GM18511 (cell line): ENCODE measurements around the gene MLLT11.

ENCODE experiments used
- ATAC-seq: cut with Tn5 transposase; IDR thresholded peaks from one replicate; pipeline ENCODE4 v1.9.1; 2021; ENCODE audit warnings: mild to moderate bottlenecking, moderate library complexity; ENCODE audit not compliant: unreplicated experiment

Gene MLLT11, protein sequence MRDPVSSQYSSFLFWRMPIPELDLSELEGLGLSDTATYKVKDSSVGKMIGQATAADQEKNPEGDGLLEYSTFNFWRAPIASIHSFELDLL

DNA sequence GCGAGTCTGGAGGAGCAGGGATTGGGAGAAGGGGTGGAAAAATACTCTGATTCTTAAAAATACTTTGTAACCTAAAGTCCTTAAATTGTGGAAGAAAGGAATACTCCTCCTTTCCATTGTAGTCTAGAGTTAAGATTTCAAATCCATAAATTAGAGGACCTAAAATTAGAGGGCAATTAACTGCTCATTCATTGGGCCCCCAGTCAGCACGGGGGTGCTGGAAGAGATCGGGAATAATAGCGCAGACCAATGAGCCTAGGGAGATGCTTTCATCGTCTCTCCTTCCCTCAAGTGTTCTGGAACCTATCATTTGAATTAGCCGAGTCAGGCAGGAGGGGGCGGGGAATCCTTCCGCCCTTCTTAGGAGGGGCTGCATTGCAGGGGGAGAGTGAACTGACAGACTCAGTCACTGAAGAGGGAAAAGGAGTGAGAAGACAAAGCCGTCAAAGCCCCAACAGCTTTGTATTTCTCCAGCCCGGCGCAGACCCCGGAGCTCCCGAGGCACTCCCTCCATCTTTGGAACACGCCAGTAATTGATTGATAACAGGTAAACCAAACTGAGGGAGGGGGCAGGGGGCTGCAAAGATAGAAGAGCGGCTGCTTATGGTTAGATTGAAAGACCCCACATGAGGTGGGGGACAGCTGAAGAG, at the start of gene MLLT11:
Gene MLLT11, plus strand, starts transcription at position 391 of the 650 bp plus-strand sequence. CDS start 6,828 bp downstream, outside the sequence.
- ATAC-seq = no peak

DNA sequence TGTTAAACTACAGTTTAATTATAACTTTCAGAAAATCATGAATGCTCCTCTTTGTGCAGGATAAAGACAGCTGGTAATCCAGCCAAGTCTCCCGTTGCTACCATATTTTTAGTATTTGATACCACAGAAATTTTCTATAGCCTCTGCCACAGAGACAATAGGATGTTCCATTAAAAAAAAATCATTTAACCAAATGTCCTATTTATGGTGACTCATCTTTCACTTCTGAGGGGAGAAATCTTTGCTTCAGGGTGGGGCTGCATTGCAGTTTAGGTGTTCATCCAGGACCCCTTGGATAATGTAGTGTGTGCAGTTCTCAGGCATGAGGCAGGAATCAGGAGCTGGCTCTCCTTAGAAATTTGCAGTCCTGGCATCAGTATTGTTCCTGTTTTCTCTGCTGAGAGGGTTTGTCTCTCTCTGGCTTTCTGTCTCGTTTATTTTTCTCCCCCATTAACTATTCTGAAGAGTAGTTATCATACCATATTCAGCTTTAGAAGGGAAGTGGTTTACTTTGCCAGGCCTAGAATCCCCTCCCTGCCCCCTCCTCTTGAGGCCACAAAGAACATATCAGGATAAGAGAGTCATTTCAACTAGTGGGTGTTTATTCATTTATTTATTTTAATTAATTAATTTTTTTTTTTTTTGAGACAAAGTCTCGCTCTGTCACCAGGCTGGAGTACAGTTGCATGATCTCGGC, 48.9 kb upstream of the MLLT11 start:
- no peak for ATAC-seq

DNA sequence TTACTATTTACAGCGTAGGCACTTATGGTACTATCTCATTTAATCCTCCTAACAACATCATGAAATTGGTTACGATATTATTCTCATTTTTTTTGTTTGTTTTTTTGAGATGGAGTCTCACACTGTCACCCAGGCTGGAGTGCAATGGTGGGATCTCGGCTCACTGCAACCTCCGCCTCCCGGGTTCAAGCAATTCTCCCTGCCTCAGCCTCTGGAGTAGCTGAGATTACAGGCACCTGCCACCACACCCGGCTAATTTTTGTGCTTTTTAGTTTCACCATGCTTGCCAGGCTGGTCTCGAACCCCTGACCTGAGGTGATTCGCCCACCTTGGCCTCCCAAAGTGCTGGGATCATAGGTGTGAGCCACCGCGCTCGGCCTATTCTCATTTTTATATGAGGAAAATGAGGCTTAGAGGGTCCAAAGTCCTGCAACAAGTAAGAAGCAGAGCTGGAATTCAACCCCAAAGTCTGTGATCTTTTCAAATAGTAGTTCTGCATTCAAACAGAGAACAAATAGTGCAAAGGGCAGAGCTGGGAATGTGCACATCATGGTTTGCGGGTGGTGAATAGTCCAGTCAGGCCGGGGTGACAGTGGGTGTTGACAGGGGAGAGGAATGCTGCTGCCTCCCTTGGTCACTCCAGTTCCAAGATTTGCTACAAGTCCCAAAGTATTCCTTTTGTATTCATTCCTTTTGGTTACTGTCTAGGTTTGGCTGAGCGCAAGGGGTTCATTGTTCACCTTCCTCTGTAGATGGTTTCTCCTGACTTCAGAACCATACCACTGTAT, 47.3 kb upstream of the MLLT11 start:
- ATAC-seq = no peak

DNA sequence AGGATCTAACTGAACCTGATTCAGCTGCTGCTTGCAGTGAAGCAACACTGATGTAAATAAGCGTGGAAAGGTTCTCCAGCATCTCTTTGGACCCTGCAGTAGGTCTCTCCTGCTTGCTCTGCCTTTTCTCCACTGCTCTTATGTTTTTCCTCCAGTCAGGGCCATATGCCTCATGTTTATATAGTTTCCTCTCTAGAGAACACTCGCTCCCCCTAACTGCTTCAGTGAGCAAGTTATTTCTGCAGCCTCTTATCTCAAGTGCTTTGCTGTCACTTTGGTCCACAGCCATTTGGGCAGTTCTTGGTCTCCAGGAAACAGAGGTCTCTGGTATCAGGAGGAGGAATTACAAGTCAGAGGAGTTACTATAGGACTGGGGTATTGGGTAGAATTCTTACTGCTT, 46.7 kb upstream of the MLLT11 start:
- ATAC-seq = no peak

DNA sequence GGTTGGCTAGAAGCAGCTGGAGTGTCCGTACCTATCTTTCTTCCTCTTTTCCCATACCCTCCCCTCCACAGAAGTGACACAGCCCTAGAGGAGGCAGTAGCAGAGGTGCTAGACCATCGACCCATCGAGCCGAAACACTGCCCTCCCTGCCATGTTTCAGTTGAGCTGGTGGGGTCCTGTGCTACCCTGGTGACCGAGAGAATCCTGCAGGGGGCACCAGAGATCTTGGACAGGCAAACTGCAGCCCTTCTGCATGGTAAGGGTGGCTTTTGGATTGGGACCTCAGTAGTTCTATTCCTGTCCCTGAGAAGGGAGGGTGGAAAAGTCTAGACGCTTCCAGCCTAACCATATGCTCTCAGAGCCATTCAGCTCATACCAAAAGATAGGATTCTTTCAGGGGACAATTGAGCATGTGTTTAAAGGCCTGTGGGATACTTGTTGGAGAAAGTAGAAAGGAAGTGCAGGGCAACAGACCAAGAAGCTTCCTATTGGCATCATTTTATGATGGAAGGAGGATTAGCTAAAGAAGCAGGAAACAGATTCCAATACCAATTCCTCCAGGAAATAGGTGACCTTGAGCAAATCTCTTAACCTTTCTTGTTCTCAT, 35.6 kb upstream of the MLLT11 start:
- no peak for ATAC-seq

DNA sequence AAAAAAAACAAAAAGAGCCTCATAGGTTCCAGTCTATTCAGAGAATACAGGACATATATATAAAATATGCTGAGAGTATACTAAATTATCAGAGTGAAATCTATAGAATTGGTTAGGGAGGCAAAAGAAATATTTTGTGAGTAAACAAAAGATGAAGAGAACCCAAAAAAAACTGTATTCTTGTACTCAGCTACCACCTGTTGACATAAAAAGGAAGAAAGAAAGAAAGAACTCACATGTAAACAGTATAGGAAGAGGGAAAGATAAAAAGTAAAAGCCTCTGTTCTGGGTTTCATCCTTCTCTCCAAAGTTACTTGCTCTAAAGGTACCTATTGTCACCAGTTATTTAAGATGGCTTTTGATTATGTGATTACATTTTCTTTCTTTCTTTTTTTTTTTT, 33.7 kb upstream of the MLLT11 start:
- ATAC-seq = no peak

DNA sequence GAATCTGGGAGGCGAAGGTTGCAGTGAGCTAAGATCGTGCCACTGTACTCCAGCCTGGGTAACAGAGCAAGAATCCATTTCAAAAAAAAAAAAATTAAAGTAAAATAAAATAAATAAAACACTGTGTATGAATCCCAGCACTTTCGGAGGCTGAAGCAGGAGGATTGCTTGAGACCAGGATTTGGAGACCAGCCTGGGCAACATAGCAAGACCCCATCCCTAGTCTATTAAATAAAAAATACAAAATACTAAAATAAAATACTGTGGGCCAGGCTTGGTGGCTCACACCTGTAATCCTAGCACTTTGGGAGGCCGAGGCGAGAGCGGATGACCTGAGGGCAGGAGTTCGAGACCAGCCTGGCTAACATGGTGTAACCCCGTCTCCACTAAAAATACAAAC, 28.0 kb upstream of the MLLT11 start:
- ATAC-seq = no peak

DNA sequence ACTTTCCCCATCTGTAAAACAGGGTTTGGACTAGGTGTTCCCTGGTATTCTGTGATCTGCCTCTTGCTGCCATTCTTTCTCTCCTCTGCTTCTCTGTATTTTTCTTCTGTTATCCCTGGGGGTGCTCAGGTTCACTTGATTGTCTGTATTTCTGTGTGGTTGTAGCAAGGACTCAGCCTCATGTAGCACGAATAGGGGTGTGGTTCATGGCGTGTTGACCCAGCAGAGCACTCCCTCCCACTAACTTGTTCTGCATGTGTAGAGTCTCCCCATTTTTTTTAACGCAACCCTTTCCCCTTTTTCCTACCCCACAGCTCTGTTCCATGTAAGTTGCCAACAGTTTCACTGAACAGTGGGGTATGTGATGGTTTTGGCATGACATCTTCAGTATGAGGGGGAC, 25.0 kb upstream of the MLLT11 start:
- no peak for ATAC-seq

DNA sequence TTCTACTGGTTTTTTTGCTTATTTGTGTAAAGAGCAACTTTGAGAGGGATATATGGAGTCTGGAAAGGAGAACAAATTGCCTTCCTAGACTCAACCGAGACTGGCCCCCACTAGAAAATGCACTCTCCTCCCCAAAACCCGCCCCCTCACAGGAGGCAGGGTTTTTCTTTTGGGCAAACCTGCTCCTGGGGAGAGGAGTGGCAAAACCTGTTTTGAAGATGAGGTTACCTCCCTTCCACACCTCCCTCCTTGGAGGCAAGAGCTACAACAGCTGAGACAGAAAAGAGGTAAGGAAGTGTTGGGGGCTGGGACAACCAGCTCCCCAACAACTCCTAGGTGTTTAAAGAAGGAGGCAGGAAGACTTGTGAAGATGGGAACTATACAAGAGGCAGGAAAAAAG, 23.8 kb upstream of the MLLT11 start, which contains the start of gene BNIPL:
Gene BNIPL, plus strand, starts transcription at position 231 of the 400 bp plus-strand sequence. Its CDS starts 140 bp downstream, at position 371.
- ATAC-seq = no peak

DNA sequence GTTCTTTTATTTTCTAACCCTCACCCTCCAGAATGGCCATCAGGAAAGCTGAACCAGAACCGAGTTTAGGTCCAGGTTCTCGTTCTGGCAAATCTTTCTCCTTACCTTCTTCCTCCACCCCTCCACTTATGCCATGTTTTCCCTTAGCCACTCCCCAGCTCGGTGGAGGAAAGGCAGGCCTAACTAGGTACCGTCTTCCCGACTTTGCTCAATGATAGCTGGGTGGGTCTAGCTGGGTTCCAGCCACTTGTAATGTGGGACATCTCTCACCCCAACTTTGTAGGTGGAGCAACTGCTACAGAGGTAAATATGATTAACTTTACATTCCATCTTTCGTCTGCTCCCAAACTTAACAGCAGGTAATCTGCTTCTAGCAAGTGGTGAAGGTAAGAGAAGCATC, 23.2 kb upstream of the MLLT11 start:
- ATAC-seq = no peak

DNA sequence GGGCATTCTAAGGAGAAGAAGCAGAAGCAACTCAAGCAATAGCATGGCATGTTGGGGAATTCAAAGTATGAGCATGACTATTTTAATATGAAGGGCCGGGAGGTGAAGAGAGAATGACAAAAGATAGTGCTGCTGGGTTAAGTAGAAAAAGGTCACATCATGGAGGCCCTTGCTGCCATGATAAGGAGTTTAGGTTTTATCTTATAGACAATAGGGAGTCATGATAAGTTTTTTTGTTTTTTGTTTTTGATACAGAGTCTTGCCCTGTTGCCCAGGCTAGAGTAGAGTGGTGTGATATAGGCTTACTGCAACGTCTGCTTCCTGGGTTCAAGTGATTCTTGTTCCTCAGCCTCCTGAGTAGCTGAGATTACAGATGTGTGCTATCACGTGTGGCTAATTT, 20.7 kb upstream of the MLLT11 start:
- ATAC-seq = no peak

DNA sequence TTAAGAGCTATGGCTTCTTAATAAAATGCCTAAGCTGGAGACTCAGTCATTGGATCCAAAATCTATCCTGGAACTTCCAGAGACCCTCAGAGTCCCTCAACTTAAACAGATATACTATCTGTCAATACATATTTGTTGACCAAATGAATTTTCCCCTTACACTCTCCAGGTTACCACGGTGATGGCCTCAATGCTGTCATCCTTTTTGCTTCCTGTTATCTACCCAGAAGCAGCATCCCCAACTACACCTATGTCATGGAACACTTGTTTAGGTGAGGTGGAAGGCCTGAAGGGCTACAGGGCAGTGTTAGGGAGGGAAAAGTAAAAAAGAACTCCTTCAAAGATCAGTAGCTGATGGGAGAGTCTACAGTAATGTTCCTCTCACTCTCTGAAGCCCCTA, 17.0 kb upstream of the MLLT11 start:
- no peak for ATAC-seq

DNA sequence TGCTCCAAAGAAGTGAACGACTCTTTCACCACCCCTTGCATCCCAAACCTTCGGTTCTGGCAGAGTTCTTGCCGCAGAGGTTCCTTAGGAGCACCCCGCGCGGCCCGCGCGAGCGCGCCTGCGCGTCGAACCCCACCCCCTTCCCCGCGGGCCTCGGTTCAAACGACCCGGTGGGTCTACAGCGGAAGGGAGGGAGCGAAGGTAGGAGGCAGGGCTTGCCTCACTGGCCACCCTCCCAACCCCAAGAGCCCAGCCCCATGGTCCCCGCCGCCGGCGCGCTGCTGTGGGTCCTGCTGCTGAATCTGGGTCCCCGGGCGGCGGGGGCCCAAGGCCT, 12.6 kb upstream of the MLLT11 start, which contains the start of gene C1orf56:
Gene C1orf56, plus strand, starts transcription at position 161 of the 334 bp plus-strand sequence. Its CDS starts 97 bp downstream, at position 258.
- peak; percentile 60 for ATAC-seq

DNA sequence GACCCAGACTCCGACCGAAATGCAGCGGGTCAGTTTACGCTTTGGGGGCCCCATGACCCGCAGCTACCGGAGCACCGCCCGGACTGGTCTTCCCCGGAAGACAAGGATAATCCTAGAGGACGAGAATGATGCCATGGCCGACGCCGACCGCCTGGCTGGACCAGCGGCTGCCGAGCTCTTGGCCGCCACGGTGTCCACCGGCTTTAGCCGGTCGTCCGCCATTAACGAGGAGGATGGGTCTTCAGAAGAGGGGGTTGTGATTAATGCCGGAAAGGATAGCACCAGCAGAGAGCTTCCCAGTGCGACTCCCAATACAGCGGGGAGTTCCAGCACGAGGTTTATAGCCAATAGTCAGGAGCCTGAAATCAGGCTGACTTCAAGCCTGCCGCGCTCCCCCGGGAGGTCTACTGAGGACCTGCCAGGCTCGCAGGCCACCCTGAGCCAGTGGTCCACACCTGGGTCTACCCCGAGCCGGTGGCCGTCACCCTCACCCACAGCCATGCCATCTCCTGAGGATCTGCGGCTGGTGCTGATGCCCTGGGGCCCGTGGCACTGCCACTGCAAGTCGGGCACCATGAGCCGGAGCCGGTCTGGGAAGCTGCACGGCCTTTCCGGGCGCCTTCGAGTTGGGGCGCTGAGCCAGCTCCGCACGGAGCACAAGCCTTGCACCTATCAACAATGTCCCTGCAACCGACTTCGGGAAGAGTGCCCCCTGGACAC, 12.1 kb upstream of the MLLT11 start:
- ATAC-seq = peak; percentile 75

DNA sequence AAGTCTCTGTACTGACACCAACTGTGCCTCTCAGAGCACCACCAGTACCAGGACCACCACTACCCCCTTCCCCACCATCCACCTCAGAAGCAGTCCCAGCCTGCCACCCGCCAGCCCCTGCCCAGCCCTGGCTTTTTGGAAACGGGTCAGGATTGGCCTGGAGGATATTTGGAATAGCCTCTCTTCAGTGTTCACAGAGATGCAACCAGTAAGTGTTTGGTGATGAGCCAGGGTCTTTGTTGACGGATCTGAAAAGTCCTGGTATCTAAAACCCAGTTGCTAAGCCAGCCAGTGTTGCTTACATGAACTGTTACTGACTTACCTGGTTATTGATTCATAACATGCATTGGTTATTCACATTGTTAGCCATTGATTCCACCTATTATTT, 11.6 kb upstream of the MLLT11 start:
- no peak for ATAC-seq

DNA sequence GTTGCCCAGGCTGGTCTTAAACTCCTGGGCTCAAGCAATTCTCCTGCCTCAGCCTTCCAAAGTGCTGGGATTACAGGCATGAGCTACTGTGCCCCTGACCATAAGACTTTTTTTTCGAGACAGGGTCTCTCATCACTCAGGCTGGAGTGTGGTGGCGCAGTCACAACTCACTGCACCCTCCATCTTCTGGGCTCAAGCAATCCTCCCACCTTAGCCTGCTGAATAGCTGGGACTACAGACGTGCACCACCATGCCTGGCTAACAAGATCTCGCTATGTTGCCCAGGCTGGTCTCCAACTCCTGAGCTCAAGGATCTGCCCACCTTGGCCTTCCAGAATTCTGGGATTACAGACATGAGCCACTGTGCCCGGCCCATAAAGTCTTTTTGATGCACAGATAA, 10.7 kb upstream of the MLLT11 start:
- no peak for ATAC-seq

DNA sequence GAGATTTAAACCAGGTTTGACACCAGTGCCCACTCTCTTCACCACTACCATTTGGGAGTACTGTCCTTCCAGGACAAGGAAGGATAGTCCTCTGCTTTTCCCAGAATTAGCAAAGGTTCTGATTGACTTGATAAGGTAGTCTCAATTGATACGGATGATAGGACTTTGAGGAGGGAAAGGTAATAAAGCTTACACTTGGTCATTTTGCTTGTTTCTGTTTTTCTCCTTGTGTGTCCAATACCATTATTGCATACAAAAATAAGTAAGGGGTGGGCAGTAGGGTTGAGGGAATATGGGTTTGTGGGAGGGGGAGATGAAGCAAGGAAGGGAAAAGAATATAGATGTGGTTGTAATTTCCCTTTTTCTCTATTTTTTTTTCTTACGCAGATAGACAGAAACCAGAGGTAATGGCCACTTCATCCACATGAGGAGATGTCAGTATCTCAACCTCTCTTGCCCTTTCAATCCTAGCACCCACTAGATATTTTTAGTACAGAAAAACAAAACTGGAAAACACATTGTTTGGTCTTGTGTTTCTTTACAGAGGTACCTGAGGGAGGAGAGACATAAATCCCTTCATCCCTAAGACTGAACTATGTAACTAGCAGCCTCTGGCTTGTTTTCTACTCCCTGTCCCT, 10.0 kb upstream of the MLLT11 start:
- ATAC-seq = no peak

DNA sequence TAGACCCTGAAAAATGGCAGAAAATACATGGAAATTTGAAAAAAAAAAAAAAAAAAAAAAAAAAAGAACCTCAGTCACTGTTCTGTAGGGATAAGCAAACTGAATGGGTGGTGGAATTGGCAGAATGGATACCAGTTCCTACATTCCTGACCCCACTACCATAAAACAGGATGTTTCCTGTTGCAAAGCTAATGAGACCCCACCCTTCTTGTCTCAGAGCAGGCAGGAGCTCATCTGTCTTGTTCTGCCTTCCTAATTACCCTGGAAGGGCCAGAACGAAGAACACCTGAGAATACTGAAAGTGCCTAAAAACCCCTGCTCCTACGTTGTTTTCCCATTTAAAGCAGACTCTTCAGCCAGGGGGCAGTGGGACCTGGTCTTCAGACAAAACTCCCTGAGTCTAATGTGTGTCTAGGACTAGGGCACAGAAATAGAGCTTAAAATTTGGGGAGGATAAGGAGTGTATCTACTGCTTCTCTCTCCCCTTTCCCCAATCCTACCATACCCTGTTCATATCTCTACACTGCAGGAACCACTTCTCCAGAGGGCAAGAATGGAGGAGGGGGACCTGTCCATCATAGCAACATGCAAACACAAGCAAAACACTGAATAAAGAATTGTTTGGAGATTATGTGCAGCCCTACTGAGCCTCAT, 8.7 kb upstream of the MLLT11 start:
- no peak for ATAC-seq

DNA sequence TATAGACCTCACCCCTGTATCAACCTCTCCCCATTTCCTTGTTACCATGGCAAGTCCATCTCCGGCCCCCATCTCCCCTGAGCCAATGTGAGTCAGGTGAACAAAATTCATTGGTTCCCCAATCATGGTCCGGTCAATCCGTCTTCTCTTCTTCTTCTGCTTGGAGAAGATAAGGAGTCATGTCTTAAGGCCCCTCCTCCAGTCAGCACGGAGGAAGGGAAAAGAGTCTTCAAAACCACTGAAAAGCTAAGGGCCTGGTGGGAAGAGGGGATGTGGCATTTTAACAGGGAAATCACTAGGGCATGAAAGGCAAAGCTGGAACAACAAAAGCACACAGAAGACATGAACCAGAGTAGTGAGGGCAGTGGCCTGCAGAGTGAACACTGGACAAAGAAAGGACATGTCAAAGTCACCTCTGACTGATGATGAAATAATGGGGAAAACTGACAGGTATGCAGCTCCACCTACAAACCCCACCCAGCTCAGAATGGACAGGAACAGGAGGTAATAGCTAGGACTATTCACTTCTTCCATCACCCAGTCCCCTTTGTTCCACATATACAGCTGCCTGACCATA, 5.1 kb upstream of the MLLT11 start:
- ATAC-seq = no peak
